CD4-positive, alpha-beta T cell treated with Interleukin-4 for 1 hour (primary cell): Measurements from ENCODE around the gene LCE5A.
A peak's percentile ranks its signal among the peaks of the same experiment; 100 is the strongest.
"Not testable (repeated sequence)": the region's sequence is repeated elsewhere in the genome, so short reads cannot be mapped to it uniquely, and the experiment has no call there.

Source experiments
- DNase-seq, 2 donors: peaks; one replicate each; pipeline ENCODE4 v3.0.0-alpha.2; 2020 to 2022

LCE5A gene

GRCh38 chr1:152510503-152510902 lies at the start of gene LCE5A:
LCE5A (plus strand) TSS chr1:152510803; CDS start chr1:152511535, 732 bp downstream.
- DNase-seq = no peak

- DNase-seq = peak; percentile 58 to 79
Observed at GRCh38 chr1:152461544-152461943, 49.1 kb upstream of the LCE5A start.

GRCh38 chr1:152462636-152463035 lies 48.0 kb upstream of the LCE5A start:
- no peak for DNase-seq

- no peak for DNase-seq
Observed at GRCh38 chr1:152466217-152466616, 44.4 kb upstream of the LCE5A start.

- no peak for DNase-seq
Observed at GRCh38 chr1:152473887-152474537, 36.6 kb upstream of the LCE5A start.

- peak; percentile 42 to 77 for DNase-seq
Observed at GRCh38 chr1:152479792-152480595, 30.6 kb upstream of the LCE5A start.

- DNase-seq = no peak
Observed at GRCh38 chr1:152481869-152482664, 28.5 kb upstream of the LCE5A start.

GRCh38 chr1:152486400-152487006 lies 24.1 kb upstream of the LCE5A start:
- no peak for DNase-seq

- no peak for DNase-seq
Observed at GRCh38 chr1:152487871-152488270, 22.7 kb upstream of the LCE5A start.

GRCh38 chr1:152491537-152491936 lies 19.1 kb upstream of the LCE5A start:
- DNase-seq = not testable (repeated sequence)

GRCh38 chr1:152495066-152495675 lies 15.4 kb upstream of the LCE5A start:
- DNase-seq = no peak

- DNase-seq = no peak
Observed at GRCh38 chr1:152497273-152497672, 13.3 kb upstream of the LCE5A start.

GRCh38 chr1:152501704-152502103 lies 8.9 kb upstream of the LCE5A start:
- DNase-seq = no peak

- no peak for DNase-seq
Observed at GRCh38 chr1:152502496-152503180, 8.0 kb upstream of the LCE5A start.

- DNase-seq = no peak
Observed at GRCh38 chr1:152505083-152505482, 5.5 kb upstream of the LCE5A start.

- no peak for DNase-seq
Observed at GRCh38 chr1:152506899-152507498, 3.6 kb upstream of the LCE5A start.

GRCh38 chr1:152511596-152511995 lies 993 bp downstream of the LCE5A start:
- DNase-seq = no peak

GRCh38 chr1:152513081-152513480 lies 2.5 kb downstream of the LCE5A start:
- no peak for DNase-seq

- DNase-seq = no peak
Observed at GRCh38 chr1:152514715-152515433, 4.3 kb downstream of the LCE5A start.

- DNase-seq = no peak
Observed at GRCh38 chr1:152515434-152515783, 4.8 kb downstream of the LCE5A start.

- no peak for DNase-seq
Observed at GRCh38 chr1:152516082-152516481, 5.5 kb downstream of the LCE5A start.
